ENCODE data around the gene PARN. TPM values are rescaled to one million over a fixed set of nuclear protein-coding genes. Genes with fewer than 3 reads are reported as not detected.

The PARN gene
- total and polyA plus RNA-seq, 4 donors = 12.3 to 44.4 (median 25.2) TPM

- Histone ChIP-seq H3K9me3 (ENCODE audit: control insufficient read depth in 4 of 4, insufficient read depth in 3 of 4, low read length in 3 of 4) (no peaks in the 10 kb centered on the region), H3K36me3 (ENCODE audit: control insufficient read depth in 4 of 4, insufficient read depth in 4 of 4, low read length in 4 of 4) (no peaks in the 10 kb centered on the region), H3K9ac (ENCODE audit: insufficient read depth in 1 of 2, low read length in 2 of 2) (no peak overlapping the region), H3K27me3 (ENCODE audit: control insufficient read depth in 3 of 3, insufficient read depth in 3 of 3, low read length in 2 of 3) (no peaks in the 10 kb centered on the region), H3K27ac (ENCODE audit: low read depth in 1 of 2, low read length in 1 of 2) (no peak overlapping the region), H3K4me1 (ENCODE audit: control insufficient read depth in 5 of 5, insufficient read depth in 5 of 5, low read length in 5 of 5) (peaks cover 0 to 3% (median 0%) of the 10 kb centered on the region in 5 donors), H3K4me3 (no peak overlapping the region)
- TF ChIP-seq, protein P1, sequence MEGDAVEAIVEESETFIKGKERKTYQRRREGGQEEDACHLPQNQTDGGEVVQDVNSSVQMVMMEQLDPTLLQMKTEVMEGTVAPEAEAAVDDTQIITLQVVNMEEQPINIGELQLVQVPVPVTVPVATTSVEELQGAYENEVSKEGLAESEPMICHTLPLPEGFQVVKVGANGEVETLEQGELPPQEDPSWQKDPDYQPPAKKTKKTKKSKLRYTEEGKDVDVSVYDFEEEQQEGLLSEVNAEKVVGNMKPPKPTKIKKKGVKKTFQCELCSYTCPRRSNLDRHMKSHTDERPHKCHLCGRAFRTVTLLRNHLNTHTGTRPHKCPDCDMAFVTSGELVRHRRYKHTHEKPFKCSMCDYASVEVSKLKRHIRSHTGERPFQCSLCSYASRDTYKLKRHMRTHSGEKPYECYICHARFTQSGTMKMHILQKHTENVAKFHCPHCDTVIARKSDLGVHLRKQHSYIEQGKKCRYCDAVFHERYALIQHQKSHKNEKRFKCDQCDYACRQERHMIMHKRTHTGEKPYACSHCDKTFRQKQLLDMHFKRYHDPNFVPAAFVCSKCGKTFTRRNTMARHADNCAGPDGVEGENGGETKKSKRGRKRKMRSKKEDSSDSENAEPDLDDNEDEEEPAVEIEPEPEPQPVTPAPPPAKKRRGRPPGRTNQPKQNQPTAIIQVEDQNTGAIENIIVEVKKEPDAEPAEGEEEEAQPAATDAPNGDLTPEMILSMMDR (IDR thresholded peaks at IDR 0.05; ENCODE audit: control extremely low read depth, extremely low read depth) = no peak
- WGBS, 2 donors = 88 to 96% methylated on average over 3 of the region's 3 CpGs
- ATAC-seq (ENCODE audit: insufficient read depth, low FRiP score) = no peak
- no peak for DNase-seq
Measured at GRCh38 chr16:14394834-14395233, 235.2 kb downstream of the PARN start.

- Histone ChIP-seq H3K4me1 (ENCODE audit: control insufficient read depth in 5 of 5, insufficient read depth in 5 of 5, low read length in 5 of 5) (no peaks in the 10 kb centered on the region), H3K4me3 (no peak overlapping the region), H3K27ac (ENCODE audit: low read depth in 1 of 2, low read length in 1 of 2) (no peak overlapping the region), H3K9me3 (ENCODE audit: control insufficient read depth in 4 of 4, insufficient read depth in 3 of 4, low read length in 3 of 4) (no peaks in the 10 kb centered on the region), H3K36me3 (ENCODE audit: control insufficient read depth in 4 of 4, insufficient read depth in 4 of 4, low read length in 4 of 4) (no peaks in the 10 kb centered on the region), H3K27me3 (ENCODE audit: control insufficient read depth in 3 of 3, insufficient read depth in 3 of 3, low read length in 2 of 3) (no peaks in the 10 kb centered on the region), H3K9ac (ENCODE audit: insufficient read depth in 1 of 2, low read length in 2 of 2) (no peak overlapping the region)
- ATAC-seq (ENCODE audit: insufficient read depth, low FRiP score) (no peak), DNase-seq (no peak)
- TF ChIP-seq, protein P1 (IDR thresholded peaks at IDR 0.05; ENCODE audit: control extremely low read depth, extremely low read depth) = no peak
- WGBS, 2 donors = 89 to 90% methylated on average over 6 of the region's 6 CpGs
Measured at GRCh38 chr16:14392960-14393359, 237.1 kb downstream of the PARN start.

DNA sequence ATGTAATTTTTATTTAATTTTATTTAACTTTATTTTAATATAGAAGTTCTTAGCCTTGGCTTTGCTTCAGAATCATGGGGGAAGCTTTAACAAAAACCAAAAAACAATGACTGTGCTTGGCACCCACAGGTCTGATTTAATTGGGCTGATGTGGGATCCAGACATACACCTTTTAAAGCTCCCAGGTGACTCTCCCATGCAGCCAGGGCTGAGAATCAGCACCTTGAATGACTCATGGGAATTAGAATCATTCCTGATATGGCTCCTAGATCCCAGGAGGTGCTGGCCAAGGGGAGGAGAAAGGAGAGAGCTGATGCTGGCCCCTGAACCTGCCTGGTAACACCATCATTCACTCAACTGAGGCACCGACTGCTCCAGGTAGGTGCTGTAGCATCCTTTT is 240.7 kb downstream of the PARN start:
- ATAC-seq (ENCODE audit: insufficient read depth, low FRiP score) (no peak), DNase-seq (no peak)
- Histone ChIP-seq H3K9me3 (ENCODE audit: control insufficient read depth in 4 of 4, insufficient read depth in 3 of 4, low read length in 3 of 4) (peaks cover 0 to 2% (median 0%) of the 10 kb centered on the region in 4 donors), H3K36me3 (ENCODE audit: control insufficient read depth in 4 of 4, insufficient read depth in 4 of 4, low read length in 4 of 4) (no peaks in the 10 kb centered on the region), H3K4me3 (no peak overlapping the region), H3K9ac (ENCODE audit: insufficient read depth in 1 of 2, low read length in 2 of 2) (no peak overlapping the region), H3K27ac (ENCODE audit: low read depth in 1 of 2, low read length in 1 of 2) (no peak overlapping the region), H3K4me1 (ENCODE audit: control insufficient read depth in 5 of 5, insufficient read depth in 5 of 5, low read length in 5 of 5) (no peaks in the 10 kb centered on the region), H3K27me3 (ENCODE audit: control insufficient read depth in 3 of 3, insufficient read depth in 3 of 3, low read length in 2 of 3) (no peaks in the 10 kb centered on the region)
- WGBS, 2 donors = 89 to 100% methylated on average over 1 of the region's 1 CpG
- TF ChIP-seq, protein P1 (IDR thresholded peaks at IDR 0.05; ENCODE audit: control extremely low read depth, extremely low read depth) = no peak

- DNase-seq = no peak
- Histone ChIP-seq H3K9me3 (ENCODE audit: control insufficient read depth in 4 of 4, insufficient read depth in 3 of 4, low read length in 3 of 4) (peaks cover 0 to 2% (median 0%) of the 10 kb centered on the region in 4 donors), H3K4me3 (no peak overlapping the region), H3K36me3 (ENCODE audit: control insufficient read depth in 4 of 4, insufficient read depth in 4 of 4, low read length in 4 of 4) (no peaks in the 10 kb centered on the region), H3K27me3 (ENCODE audit: control insufficient read depth in 3 of 3, insufficient read depth in 3 of 3, low read length in 2 of 3) (no peaks in the 10 kb centered on the region), H3K4me1 (ENCODE audit: control insufficient read depth in 5 of 5, insufficient read depth in 5 of 5, low read length in 5 of 5) (no peaks in the 10 kb centered on the region), H3K9ac (ENCODE audit: insufficient read depth in 1 of 2, low read length in 2 of 2) (no peak overlapping the region), H3K27ac (ENCODE audit: low read depth in 1 of 2, low read length in 1 of 2) (no peak overlapping the region)
- 83 to 89% methylated on average over 7 of the region's 7 CpGs for WGBS, 2 donors
- no peak for ATAC-seq (ENCODE audit: insufficient read depth, low FRiP score)
- TF ChIP-seq, protein P1 (IDR thresholded peaks at IDR 0.05; ENCODE audit: control extremely low read depth, extremely low read depth) = no peak
Measured at GRCh38 chr16:14388243-14388642, 241.8 kb downstream of the PARN start.

Measured in lung (tissue), 12 donors.